ENCODE results near the gene MYO7B.

Gene MYO7B

GRCh38 chr2:127652786-127653357, 117.4 kb downstream of the MYO7B start:
- no peak for DNase-seq

DNA sequence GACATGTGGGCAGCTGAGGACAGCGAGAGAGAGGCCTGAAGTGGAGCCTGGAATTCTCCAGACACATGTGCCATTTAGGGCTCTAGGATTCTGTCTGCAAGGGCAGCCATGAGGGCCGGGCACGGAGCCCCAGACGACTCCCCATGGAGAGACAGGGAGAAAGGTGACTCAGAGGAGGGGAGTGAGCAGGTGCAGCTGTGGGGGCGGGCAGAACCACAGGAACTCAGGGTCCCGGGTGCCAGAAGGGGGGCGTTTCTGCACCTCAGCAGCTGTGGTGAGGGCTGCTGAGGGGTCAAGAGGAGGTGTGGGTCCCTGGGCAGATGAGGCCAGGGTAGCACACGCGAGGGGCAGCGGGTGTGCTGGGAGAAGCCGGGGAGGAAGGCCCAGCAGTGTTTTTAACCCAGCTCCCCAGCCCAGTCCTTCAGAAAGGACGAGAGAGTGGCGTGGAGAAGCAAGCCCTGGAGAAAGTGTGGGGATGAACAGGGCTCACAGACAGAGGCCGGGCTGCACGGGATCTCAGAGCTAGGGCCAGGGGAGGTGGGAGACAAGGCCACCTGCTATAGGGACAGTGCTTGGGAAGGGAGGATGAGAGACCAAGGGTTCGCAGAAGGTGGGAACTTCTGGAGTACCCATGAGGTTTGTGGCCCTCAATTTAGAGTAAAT, 118.1 kb downstream of the MYO7B start:
- no peak for DNase-seq

DNA sequence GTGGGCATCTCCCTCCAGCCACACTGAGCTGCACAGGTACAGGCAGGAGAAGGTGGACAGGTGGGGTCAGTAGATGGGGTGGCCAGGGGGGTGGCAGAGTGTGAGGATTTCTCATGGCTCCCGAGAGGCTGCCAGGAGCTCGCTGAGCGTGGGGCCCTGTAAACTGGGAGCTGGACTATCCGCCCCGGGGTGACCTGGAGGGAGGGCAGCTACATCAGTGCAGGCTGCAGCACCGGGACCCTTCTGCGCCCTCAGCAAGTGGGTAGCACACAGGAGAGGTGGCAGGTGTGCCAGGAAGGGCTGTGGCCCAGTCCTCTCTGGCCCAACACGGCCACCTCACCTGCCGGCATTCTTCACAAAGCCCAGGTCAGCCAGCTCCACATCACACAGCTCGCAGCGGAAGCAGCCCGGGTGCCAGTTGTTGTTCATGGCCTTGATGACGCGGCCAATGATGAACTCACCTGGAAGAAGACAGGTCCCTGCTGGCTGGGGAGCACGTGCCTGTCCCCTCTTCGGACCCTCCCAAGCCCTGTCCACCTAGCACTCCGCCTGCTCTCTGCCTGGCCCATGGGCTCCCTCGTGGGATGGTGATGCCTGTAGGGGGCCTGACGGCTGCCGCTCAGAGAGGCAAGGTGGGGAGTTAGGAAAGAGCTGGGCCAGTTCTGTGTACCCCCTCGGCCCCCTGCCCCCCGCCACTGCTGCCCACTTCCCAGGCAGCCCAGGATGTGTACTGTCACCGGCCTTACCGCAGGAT, 118.8 kb downstream of the MYO7B start:
- no peak for DNase-seq

- DNase-seq = no peak
These were observed 119.3 kb downstream of the MYO7B start for GRCh38 chr2:127654838-127655175.

DNA sequence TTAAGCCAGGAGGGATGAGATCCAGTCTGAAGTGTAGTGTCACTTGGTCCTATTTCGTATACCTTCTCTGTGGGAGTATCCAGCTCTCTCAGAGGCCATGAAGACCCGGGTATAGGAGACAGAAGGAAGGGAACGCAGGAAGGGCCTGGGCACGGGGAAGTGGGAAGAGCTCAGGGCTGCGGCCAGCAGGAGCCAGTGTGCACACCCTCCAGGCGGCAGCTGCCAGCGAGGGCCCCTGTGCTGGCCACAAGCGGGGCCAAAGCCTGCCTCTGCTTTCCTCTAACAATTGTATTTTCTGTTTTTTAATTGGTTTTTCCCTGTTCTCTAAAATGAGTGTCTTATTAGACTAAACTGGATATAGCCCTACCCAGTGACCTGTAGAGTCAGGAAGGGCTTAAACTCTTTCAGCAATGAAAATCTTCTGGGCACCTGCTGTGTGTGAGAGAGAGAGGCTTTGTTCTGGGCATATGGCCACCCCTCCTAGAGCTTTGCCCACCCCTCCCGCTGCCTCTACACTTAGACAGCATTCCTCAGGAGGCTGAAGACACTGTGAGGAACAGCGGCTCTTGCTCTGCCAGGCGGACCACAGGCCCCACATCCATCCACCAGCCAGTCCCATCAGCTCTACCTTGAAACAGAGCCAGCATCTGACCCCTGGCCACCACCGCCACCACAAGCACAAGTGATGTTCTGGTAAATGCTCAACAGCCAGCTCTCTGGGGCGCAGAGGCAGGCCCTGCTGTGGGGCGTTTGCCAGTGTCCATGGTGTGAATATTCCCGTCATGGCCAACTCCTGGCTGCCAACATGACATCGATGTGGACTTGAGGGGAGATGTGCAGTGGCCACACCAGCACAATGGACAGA, 120.0 kb downstream of the MYO7B start:
- DNase-seq = no peak

GRCh38 chr2:127656569-127657231, 121.2 kb downstream of the MYO7B start:
- DNase-seq = no peak

GRCh38 chr2:127657232-127657595, 121.7 kb downstream of the MYO7B start:
- no peak for DNase-seq

GRCh38 chr2:127658146-127658545, 122.7 kb downstream of the MYO7B start:
- no peak for DNase-seq

- no peak for DNase-seq
These were observed 123.3 kb downstream of the MYO7B start for GRCh38 chr2:127658641-127659407.

DNA sequence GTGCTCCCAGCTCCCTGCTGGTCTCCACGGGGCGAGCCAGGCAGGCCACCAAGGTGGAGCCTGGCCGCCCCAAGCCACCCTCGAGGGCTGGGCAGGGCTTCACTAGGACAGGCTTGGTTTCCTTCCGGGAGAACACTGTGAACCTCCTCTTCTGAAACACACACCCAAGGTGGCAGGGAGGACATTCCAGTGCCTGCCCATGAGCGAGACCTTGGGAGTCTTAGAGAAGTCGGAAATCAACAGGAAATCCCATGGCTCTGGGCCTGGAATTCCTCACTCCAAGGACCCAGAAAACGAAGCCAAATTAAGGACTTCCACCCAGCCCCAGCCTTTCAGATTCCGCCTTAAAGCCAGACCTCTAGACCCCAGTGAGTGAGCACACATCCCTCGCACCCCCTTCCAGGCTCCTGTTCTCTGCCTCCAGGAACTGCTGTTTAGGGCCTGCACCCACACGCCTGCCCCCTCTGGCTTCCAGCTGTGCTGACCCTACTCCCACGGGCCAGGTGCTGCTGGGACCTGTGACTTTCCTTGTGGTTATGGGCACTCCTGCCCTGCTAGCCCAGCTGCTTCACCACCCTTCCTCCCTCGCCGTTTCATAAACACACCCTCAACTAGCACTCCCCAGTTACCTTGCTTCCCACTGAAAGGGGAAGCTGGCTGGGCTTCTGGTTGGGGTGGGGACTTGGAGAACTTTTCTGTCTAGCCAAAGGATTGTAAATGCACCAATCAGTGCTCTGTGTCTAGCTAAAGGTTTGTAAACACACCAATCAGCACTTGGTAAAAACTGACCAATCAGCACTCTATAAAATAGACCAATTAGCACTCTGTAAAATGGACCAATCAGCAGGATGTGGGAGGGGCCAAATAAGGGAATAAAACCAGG, 124.2 kb downstream of the MYO7B start:
- no peak for DNase-seq

- no peak for DNase-seq
These were observed 124.8 kb downstream of the MYO7B start for GRCh38 chr2:127660291-127660578.

GRCh38 chr2:127661072-127661649, 125.7 kb downstream of the MYO7B start:
- no peak for DNase-seq

DNA sequence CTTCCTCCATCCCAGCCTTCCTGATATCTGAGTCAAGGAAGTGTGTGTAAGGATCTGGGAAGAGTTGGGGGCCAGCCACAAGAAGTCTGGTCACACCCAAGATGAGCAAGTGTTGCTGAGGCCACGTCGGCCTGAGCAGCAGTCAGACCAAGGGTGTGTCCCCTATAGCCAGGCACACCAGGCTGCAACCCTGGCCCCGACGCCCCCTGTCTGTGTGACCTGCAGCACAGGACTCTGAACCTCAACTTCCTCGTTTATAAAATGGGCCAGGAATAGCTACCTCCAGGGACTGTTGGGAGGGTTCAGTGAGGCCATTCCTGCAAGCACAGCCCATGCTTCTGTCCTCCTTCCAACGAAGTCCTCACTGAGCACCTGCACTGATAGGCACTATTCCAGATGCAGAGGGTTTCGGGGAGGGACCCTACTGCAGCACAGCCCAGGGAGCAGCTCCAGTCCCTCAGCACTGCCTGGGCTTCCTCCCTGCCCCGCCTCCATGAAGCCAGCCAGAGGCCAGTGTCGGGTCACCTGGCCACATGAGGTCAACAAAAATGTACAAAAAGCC, 126.5 kb downstream of the MYO7B start:
- DNase-seq = no peak

- DNase-seq = no peak
These were observed 127.6 kb downstream of the MYO7B start for GRCh38 chr2:127662937-127663565.

DNA sequence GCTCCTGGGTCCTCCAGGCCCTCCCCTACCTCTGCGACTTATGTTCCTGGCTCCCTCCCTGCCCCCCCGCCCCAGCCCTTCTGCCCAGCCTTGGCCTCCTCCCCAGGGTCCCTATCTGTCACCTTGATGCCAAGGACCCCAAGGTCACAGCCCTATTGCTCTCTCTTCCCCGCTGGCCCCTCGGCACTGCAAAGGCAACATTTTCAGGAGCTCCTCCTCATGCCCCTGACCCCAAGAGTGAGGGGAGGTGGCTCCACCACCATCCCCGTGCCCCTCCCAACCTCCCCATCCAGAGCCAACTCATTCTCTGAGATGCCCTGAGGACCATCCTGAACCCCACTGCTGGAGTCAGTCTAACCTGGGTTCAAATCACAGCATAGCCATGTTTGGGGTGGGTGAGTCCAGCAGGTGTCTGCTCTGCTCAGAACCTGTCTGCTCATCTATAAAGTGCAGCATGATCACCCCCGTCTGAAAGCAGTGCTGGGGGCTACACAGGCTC, 128.1 kb downstream of the MYO7B start:
- no peak for DNase-seq

- no peak for DNase-seq
These were observed 128.8 kb downstream of the MYO7B start for GRCh38 chr2:127664065-127664894.

DNA sequence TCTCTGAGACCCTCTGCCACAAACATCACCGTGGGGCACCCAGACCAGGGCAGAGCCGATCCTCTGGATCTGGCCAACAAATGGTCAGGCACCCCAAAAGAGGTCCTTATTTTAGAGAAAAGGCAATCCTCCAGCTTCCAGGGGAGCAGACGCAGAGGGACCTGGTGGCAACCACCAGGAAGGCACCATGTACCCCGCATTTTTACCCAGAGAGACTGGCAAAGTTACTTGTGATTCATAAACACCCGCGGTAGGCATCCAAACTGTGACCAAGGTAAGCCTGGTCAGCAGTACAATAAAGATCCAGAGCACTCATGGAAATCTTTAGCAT, 129.4 kb downstream of the MYO7B start:
- DNase-seq = no peak

- DNase-seq = no peak
These were observed 129.9 kb downstream of the MYO7B start for GRCh38 chr2:127665267-127665893.

DNA sequence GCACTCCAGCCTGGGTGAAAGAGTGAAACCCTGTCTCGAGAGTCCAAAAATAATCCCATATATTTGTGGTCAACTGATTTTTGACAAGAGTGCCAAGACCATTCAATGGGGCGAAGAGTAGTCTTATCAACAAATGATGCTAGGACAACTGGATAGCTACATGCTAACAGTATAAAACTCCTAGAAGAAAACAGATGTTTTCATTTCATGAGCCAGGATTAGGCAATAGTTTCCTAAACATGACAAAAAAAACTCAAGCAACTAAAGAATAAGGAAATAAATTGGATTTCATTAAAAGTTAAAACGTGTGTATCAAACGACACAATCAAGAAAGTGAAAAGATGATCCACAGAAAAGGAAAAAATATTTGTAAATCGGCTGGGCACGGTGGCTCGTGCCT, 133.6 kb downstream of the MYO7B start:
- no peak for DNase-seq

All from activated gamma-delta T cell treated with Interleukin-2 at 50 U/mL for 16 hours (primary cell).